Smooth muscle cell (in vitro differentiated cells): ENCODE results near the gene ERMARD. TPM values are rescaled to one million over a fixed set of nuclear protein-coding genes. Genes with fewer than 3 reads are reported as not detected.

Source experiments
- DNase-seq: peaks from one replicate; lab custom pipeline; 2025; ENCODE audit not compliant: unreplicated experiment; lab: John Stamatoyannopoulos, UW
- H2AFZ ChIP-seq: fragments of 200-600 bp; sonication (generic); 2 replicates; pipeline ENCODE4 v1.6.0; 2016; ENCODE audit warnings: antibody characterized with exemption, low read depth, mild to moderate bottlenecking
- H3F3A ChIP-seq: fragments of 200-600 bp; sonication (generic); 2 replicates; pipeline ENCODE4 v1.6.0; 2017; ENCODE audit warnings: antibody characterized with exemption, low read depth
- H3K27ac ChIP-seq: fragments of 200-600 bp; sonication (generic); 2 replicates; pipeline ENCODE4 v1.5.1; 2016; ENCODE audit warnings: low read depth, mild to moderate bottlenecking
- H3K27me3 ChIP-seq: fragments of 200-600 bp; sonication (generic); 2 replicates; pipeline ENCODE4 v1.6.1; 2016; ENCODE audit warnings: low read depth, mild to moderate bottlenecking
- H3K36me3 ChIP-seq: fragments of 200-600 bp; sonication (generic); 2 replicates; pipeline ENCODE4 v1.5.1; 2016; ENCODE audit warnings: low read depth
- H3K4me1 ChIP-seq: fragments of 200-600 bp; sonication (generic); 2 replicates; pipeline ENCODE4 v1.5.1; 2016; ENCODE audit warnings: low read depth
- H3K4me2 ChIP-seq: fragments of 200-600 bp; sonication (generic); 2 replicates; pipeline ENCODE4 v1.6.0; 2016; ENCODE audit warnings: mild to moderate bottlenecking
- H3K4me3 ChIP-seq: fragments of 200-600 bp; sonication (generic); 2 replicates; pipeline ENCODE4 v1.5.1; 2016; ENCODE audit warnings: mild to moderate bottlenecking
- H3K79me2 ChIP-seq: fragments of 200-600 bp; sonication (generic); 2 replicates; pipeline ENCODE4 v1.6.0; 2016; ENCODE audit warnings: low read depth, mild to moderate bottlenecking
- H3K9ac ChIP-seq: fragments of 200-600 bp; sonication (generic); 2 replicates; pipeline ENCODE4 v1.6.0; 2016; ENCODE audit warnings: low read depth
- H3K9me3 ChIP-seq: fragments of 200-600 bp; sonication (generic); replicated peaks from 2 replicates; pipeline ENCODE4 v1.5.1; 2016; ENCODE audit warnings: low read depth
- H4K20me1 ChIP-seq: fragments of 200-600 bp; sonication (generic); 2 replicates; pipeline ENCODE4 v1.6.0; 2016; ENCODE audit warnings: low read depth
- WGBS: methylation state at CpG from one replicate; pipeline ENCODE4 v1.1.7; 2016; ENCODE audit warnings: low lambda C conversion rate; 5-methylcytosine and 5-hydroxymethylcytosine counted together
- polyA plus RNA-seq: library from polyadenylated mRNA; unstranded; fragments of >200 nt; fragmentation: Nextera tagmentation; extraction: Ambion mirVana; gene quantifications from 2 replicates; pipeline ENCODE4 v1.2.1, GENCODE V29; 2016
- total RNA-seq: library from RNA; depleted of rRNA; stranded (reverse); fragments of >200 nt; gene quantifications from 2 replicates; pipeline ENCODE4 v1.2.3, GENCODE V29; 2014
- TF ChIP-seq, protein P1 (sequence below): fragments of 200-600 bp; sonication (generic); IDR thresholded peaks from 2 replicates; pipeline ENCODE4 v1.5.1; 2017; ENCODE audit warnings: borderline replicate concordance, mild to moderate bottlenecking, antibody characterized with exemption; ENCODE audit not compliant: insufficient read depth, poor library complexity, severe bottlenecking

ERMARD gene
- total and polyA plus RNA-seq, 2 experiments from 2014 or later: 23.2 to 55.9 TPM

DNA sequence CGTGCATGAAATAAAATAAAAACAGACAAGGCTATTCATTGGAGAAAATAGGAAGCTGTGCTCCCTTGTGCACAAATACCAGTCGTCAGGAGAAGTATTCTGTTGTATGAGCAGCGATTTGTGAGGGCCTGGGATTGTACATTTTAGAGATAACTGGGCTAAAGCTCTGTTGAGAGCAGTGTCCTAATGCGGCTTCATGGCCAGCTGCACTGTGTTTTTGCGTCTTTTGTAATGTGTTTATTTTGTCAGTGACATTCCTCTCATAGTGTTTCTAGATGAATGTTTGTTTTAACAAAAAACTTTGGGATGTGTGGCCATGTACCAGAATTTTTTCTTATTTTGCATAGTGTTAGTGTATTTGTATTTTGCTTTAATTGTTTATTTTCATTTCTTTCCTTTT lies 14.8 kb downstream of the ERMARD start:
- no peaks in the 10 kb centered on the region for H3K9me3 ChIP-seq
- no peaks in the 10 kb centered on the region for H3K27me3 ChIP-seq
- no peaks in the 10 kb centered on the region for H3K36me3 ChIP-seq
- H3K79me2 ChIP-seq: no peaks in the 10 kb centered on the region
- no peak overlapping the region for H3K9ac ChIP-seq
- H3F3A ChIP-seq: no peaks in the 10 kb centered on the region
- H3K4me2 ChIP-seq: no peak overlapping the region
- H4K20me1 ChIP-seq: no peaks in the 10 kb centered on the region
- no peaks in the 10 kb centered on the region for H3K4me1 ChIP-seq
- no peak overlapping the region for H3K27ac ChIP-seq
- no peak overlapping the region for H2AFZ ChIP-seq
- H3K4me3 ChIP-seq: no peak overlapping the region
- DNase-seq: no peak
- 70% methylated on average over 5 of the region's 5 CpGs for WGBS
- TF ChIP-seq, protein P1, sequence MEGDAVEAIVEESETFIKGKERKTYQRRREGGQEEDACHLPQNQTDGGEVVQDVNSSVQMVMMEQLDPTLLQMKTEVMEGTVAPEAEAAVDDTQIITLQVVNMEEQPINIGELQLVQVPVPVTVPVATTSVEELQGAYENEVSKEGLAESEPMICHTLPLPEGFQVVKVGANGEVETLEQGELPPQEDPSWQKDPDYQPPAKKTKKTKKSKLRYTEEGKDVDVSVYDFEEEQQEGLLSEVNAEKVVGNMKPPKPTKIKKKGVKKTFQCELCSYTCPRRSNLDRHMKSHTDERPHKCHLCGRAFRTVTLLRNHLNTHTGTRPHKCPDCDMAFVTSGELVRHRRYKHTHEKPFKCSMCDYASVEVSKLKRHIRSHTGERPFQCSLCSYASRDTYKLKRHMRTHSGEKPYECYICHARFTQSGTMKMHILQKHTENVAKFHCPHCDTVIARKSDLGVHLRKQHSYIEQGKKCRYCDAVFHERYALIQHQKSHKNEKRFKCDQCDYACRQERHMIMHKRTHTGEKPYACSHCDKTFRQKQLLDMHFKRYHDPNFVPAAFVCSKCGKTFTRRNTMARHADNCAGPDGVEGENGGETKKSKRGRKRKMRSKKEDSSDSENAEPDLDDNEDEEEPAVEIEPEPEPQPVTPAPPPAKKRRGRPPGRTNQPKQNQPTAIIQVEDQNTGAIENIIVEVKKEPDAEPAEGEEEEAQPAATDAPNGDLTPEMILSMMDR: no peak

DNA sequence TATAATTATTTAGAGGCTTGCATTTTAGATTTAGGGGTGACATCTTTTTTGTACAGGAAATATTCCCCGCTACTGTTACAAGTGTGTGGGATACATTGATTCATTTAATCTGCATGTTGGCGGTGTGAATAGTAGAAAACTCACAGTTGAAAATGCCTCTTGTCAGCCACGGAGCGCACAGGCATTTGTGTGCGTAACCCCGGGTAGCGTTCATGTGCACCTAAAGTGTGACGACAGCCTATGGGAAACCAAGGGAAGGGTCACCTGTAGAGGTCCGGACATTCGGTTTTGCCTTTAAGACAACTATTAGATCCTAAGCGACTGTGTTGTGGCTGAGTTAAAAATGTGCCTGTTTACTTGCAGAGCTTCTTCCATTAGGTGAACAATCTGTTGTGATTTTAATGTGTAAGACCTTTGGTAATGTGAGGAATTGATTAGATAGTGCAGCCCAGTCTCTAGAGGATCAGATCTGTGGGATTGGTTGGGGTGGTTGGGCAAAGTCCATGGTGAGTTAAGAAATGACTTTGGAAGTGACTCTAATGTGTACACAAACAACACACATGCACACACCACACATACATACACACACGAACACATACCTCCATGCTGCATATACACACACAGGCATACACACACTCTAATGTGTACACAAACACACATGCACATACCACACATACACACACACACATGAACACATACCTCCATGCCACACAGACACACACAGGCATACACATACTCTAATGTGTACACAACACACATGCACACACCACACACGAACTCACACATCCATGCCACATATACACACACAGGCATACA lies 15.7 kb downstream of the ERMARD start:
- Histone ChIP-seq H3K4me1 (no peaks in the 10 kb centered on the region), H3K79me2 (no peaks in the 10 kb centered on the region), H3K9ac (no peak overlapping the region), H3K4me2 (no peak overlapping the region), H2AFZ (no peak overlapping the region), H3K27me3 (no peaks in the 10 kb centered on the region), H3K9me3 (no peaks in the 10 kb centered on the region), H3F3A (no peaks in the 10 kb centered on the region), H3K36me3 (no peaks in the 10 kb centered on the region), H3K4me3 (no peak overlapping the region), H4K20me1 (no peaks in the 10 kb centered on the region), H3K27ac (no peak overlapping the region)
- WGBS: 98% methylated on average over 13 of the region's 13 CpGs
- no peak for DNase-seq
- TF ChIP-seq, protein P1: no peak

DNA sequence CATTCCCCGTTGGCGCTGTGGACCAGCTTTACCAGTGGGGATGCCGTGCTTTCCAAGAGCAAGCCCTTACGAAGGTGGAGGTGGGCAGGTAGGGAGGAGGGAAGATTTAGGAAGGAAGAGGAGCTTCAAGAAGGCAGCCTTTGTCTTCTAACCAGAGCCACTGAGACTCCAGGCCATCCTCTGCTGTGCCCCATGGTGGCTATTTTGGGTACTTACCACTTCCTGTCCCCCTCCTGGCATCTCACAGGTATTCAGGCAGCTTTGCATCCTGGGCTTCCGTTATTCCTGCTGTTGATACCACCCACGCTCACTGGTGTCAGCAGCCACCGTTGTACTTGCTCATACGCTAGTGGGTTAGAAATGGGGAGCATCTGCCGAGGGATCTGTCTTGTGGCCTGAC lies 22.9 kb downstream of the ERMARD start:
- H3K4me3 ChIP-seq: no peak overlapping the region
- H3K79me2 ChIP-seq: no peaks in the 10 kb centered on the region
- H3K27ac ChIP-seq: no peak overlapping the region
- H3F3A ChIP-seq: no peaks in the 10 kb centered on the region
- H3K36me3 ChIP-seq: no peaks in the 10 kb centered on the region
- H2AFZ ChIP-seq: no peak overlapping the region
- no peak overlapping the region for H3K9ac ChIP-seq
- no peaks in the 10 kb centered on the region for H3K9me3 ChIP-seq
- H3K4me2 ChIP-seq: no peak overlapping the region
- 93% methylated on average over 9 of the region's 9 CpGs for WGBS
- TF ChIP-seq, protein P1: no peak
- no peaks in the 10 kb centered on the region for H4K20me1 ChIP-seq
- no peaks in the 10 kb centered on the region for H3K27me3 ChIP-seq
- no peak for DNase-seq
- no peaks in the 10 kb centered on the region for H3K4me1 ChIP-seq

DNA sequence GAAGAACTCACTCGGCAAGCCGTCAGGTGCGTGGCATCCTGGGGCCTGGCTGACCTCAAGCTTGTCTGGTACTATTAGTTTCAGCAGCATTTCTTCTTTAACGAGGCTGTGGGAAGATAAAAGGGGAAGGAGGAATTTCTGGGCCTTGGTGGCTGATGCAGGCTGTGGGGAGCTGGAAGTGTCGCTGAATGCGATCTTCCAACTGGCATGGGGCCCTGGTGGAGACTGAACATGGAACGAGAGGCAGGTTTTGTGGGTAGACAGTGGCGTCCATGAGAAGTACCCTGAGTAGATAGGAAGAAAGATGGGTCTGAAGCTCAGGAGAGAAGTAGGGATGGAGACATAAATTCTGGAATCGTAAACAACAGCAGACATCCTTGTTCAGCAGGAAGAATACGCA lies 23.9 kb downstream of the ERMARD start:
- H3K9me3 ChIP-seq: no peaks in the 10 kb centered on the region
- WGBS: 81% methylated on average over 10 of the region's 10 CpGs
- no peaks in the 10 kb centered on the region for H3K4me1 ChIP-seq
- H3K27ac ChIP-seq: no peak overlapping the region
- H3K79me2 ChIP-seq: no peaks in the 10 kb centered on the region
- TF ChIP-seq, protein P1: no peak
- H3K4me3 ChIP-seq: no peak overlapping the region
- H3F3A ChIP-seq: no peaks in the 10 kb centered on the region
- H3K27me3 ChIP-seq: no peaks in the 10 kb centered on the region
- DNase-seq: no peak
- H3K4me2 ChIP-seq: no peak overlapping the region
- H3K9ac ChIP-seq: no peak overlapping the region
- no peaks in the 10 kb centered on the region for H4K20me1 ChIP-seq
- no peaks in the 10 kb centered on the region for H3K36me3 ChIP-seq
- H2AFZ ChIP-seq: no peak overlapping the region
